MM.1S (cell line): Measurements from ENCODE around the gene KCNIP1.

Experiments
- DNase-seq: peaks from one replicate; pipeline ENCODE4 v3.0.0-alpha.2; 2015
- H2AFZ ChIP-seq: fragments of 300-600 bp; sonication (generic); 2 replicates; pipeline ENCODE4 v1.6.0; 2016; ENCODE audit warnings: antibody characterized with exemption, low read length
- H3F3A ChIP-seq: fragments of 300-600 bp; sonication (generic); 2 replicates; pipeline ENCODE4 v1.6.1; 2016; ENCODE audit warnings: mild to moderate bottlenecking, antibody characterized with exemption, low read length, moderate library complexity, mixed read lengths; ENCODE audit not compliant: insufficient read depth
- H3K27ac ChIP-seq: fragments of 300-600 bp; sonication (generic); 2 replicates; pipeline ENCODE4 v1.5.1; 2016; ENCODE audit warnings: mild to moderate bottlenecking, low read length
- H3K27me3 ChIP-seq: fragments of 300-600 bp; sonication (generic); replicated peaks from 2 replicates; pipeline ENCODE4 v1.6.0; 2016; ENCODE audit warnings: low read length; ENCODE audit not compliant: insufficient read depth
- H3K36me3 ChIP-seq: fragments of 300-600 bp; sonication (generic); replicated peaks from 2 replicates; pipeline ENCODE4 v1.6.1; 2016; ENCODE audit warnings: mild to moderate bottlenecking, low read length, mixed read lengths; ENCODE audit not compliant: insufficient read depth
- H3K4me1 ChIP-seq: fragments of 300-600 bp; sonication (generic); 2 replicates; pipeline ENCODE4 v1.6.1; 2016; ENCODE audit warnings: low read length, mixed read lengths
- H3K4me2 ChIP-seq: fragments of 300-600 bp; sonication (generic); 2 replicates; pipeline ENCODE4 v1.6.0; 2016; ENCODE audit warnings: low read depth, low read length
- H3K4me3 ChIP-seq: fragments of 300-600 bp; sonication (generic); 2 replicates; pipeline ENCODE4 v1.5.1; 2016; ENCODE audit warnings: low read length, mixed read lengths
- H3K79me2 ChIP-seq: fragments of 300-600 bp; sonication (generic); 2 replicates; pipeline ENCODE4 v1.6.1; 2016; ENCODE audit warnings: mixed run types, low read length, mixed read lengths
- H3K9ac ChIP-seq: fragments of 300-600 bp; sonication (generic); 2 replicates; pipeline ENCODE4 v1.6.1; 2016; ENCODE audit warnings: low read length, mixed read lengths
- H3K9me2 ChIP-seq: fragments of 300-600 bp; sonication (generic); replicated peaks from 2 replicates; pipeline ENCODE4 v1.6.1; 2016; ENCODE audit warnings: mild to moderate bottlenecking, low read length, mixed read lengths; ENCODE audit not compliant: insufficient read depth
- H3K9me3 ChIP-seq: fragments of 300-600 bp; sonication (generic); replicated peaks from 2 replicates; pipeline ENCODE4 v1.6.1; 2016; ENCODE audit warnings: mild to moderate bottlenecking, low read length, mixed read lengths; ENCODE audit not compliant: insufficient read depth
- H4K20me1 ChIP-seq: fragments of 300-600 bp; sonication (generic); 2 replicates; pipeline ENCODE4 v1.6.1; 2016; ENCODE audit warnings: mild to moderate bottlenecking, low read length, moderate library complexity, mixed read lengths; ENCODE audit not compliant: insufficient read depth
- CTCF ChIP-seq: fragments of 300-600 bp; sonication (generic); IDR thresholded peaks from 2 replicates; pipeline ENCODE4 v1.5.1; 2016; ENCODE audit warnings: antibody characterized with exemption, low read length, mixed read lengths
- EZH2 ChIP-seq: fragments of 300-600 bp; sonication (generic); optimal IDR thresholded peaks from 2 replicates; pipeline ENCODE3; 2017; ENCODE audit warnings: low read depth, mild to moderate bottlenecking, antibody characterized with exemption, low read length, mixed read lengths
- EZH2phosphoT487 ChIP-seq: fragments of 300-600 bp; sonication (generic); IDR thresholded peaks from 2 replicates; pipeline ENCODE4 v1.6.1; 2018; ENCODE audit warnings: antibody characterized with exemption, low read length

Gene KCNIP1

GRCh38 chr5:170716396-170716795 is 212.6 kb downstream of the KCNIP1 start:
- Histone ChIP-seq H3K4me1 (no peaks in the 10 kb centered on the region), H3K79me2 (no peaks in the 10 kb centered on the region), H3F3A (no peaks in the 10 kb centered on the region), H3K4me3 (no peak overlapping the region), H3K9ac (no peak overlapping the region), H3K9me2 (no peaks in the 10 kb centered on the region), H3K27me3 (no peaks in the 10 kb centered on the region), H3K4me2 (no peak overlapping the region), H2AFZ (no peak overlapping the region), H4K20me1 (no peaks in the 10 kb centered on the region), H3K36me3 (no peaks in the 10 kb centered on the region), H3K27ac (no peak overlapping the region), H3K9me3 (no peaks in the 10 kb centered on the region)
- TF ChIP-seq EZH2phosphoT487 = no peak
- TF ChIP-seq CTCF = no peak
- TF ChIP-seq EZH2 = no peak
- no peak for DNase-seq

DNA sequence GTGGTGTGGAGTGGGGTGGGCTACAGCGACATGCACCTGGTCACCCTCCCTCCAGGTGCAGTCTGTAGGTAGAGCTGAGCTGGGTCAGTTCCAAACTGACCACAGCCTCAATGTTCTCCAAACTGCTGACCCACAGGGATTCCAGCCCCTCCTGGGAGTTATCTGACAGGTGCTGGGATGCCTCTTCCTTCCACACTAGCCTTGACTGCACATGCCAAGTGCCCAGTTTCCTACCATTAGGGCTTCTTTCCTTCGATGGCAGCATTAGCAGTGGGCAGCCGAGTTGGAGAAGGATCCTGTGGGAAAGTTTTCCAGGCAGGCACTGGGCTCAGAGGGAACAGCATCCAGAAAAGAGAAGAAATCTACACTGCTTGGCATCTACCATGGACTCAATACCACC is 215.7 kb downstream of the KCNIP1 start:
- Histone ChIP-seq H3K4me1 (no peaks in the 10 kb centered on the region), H3K27me3 (no peaks in the 10 kb centered on the region), H3K9me2 (no peaks in the 10 kb centered on the region), H3K9me3 (no peaks in the 10 kb centered on the region), H3K36me3 (no peaks in the 10 kb centered on the region), H3K4me3 (no peak overlapping the region), H2AFZ (no peak overlapping the region), H3K27ac (no peak overlapping the region), H3K4me2 (no peak overlapping the region), H4K20me1 (no peaks in the 10 kb centered on the region), H3F3A (no peaks in the 10 kb centered on the region), H3K9ac (no peak overlapping the region), H3K79me2 (no peaks in the 10 kb centered on the region)
- DNase-seq = no peak
- TF ChIP-seq EZH2phosphoT487 (no peak), CTCF (no peak), EZH2 (no peak)

- DNase-seq = no peak
- no peaks in the 10 kb centered on the region for H3K9me2 ChIP-seq
- no peak overlapping the region for H2AFZ ChIP-seq
- no peaks in the 10 kb centered on the region for H3K79me2 ChIP-seq
- H3K9ac ChIP-seq = no peak overlapping the region
- H4K20me1 ChIP-seq = no peaks in the 10 kb centered on the region
- no peaks in the 10 kb centered on the region for H3K27me3 ChIP-seq
- no peak overlapping the region for H3K4me3 ChIP-seq
- H3K4me2 ChIP-seq = no peak overlapping the region
- no peaks in the 10 kb centered on the region for H3K4me1 ChIP-seq
- no peaks in the 10 kb centered on the region for H3K9me3 ChIP-seq
- no peak for TF ChIP-seq CTCF
- TF ChIP-seq EZH2phosphoT487 = no peak
- no peak for TF ChIP-seq EZH2
- H3F3A ChIP-seq = no peaks in the 10 kb centered on the region
- H3K27ac ChIP-seq = no peak overlapping the region
- no peaks in the 10 kb centered on the region for H3K36me3 ChIP-seq
Measured at GRCh38 chr5:170720179-170720578, 216.4 kb downstream of the KCNIP1 start.
